IMR-90 (cell line): ENCODE results near the gene NELL1. TPM values are rescaled to one million over a fixed set of nuclear protein-coding genes. Genes with fewer than 3 reads are reported as not detected.

Experiments
- ATAC-seq: fragments of 200-7000 bp; cut with Tn5 transposase; 2 replicates; pipeline ENCODE4 v1.9.1; 2020; ENCODE audit warnings: low read depth, mild to moderate bottlenecking, moderate library complexity
- BruUV-seq: library from RNA; stranded (reverse); fragments of 400-500 nt; replicated peaks from 2 replicates; lab custom pipeline; 2021; lab: Mats Ljungman, UMichigan
- CTCF ChIA-PET: fragments of 300-600 bp; formaldehyde crosslinking; extraction: SDS; loops from one replicate; lab custom pipeline; 2021; ENCODE audit warnings: antibody characterized with exemption; lab: Yijun Ruan, JAX
- POLR2A ChIA-PET: fragments of 300-600 bp; sonication (Branson Sonifier 250); formaldehyde crosslinking; loops from one replicate; lab custom pipeline; 2022; ENCODE audit warnings: antibody characterized with exemption; ENCODE audit not compliant: unreplicated experiment; lab: Charles Lee
- DNase-seq: peaks from one replicate; pipeline ENCODE4 v3.0.0; 2013
- H2AFZ ChIP-seq: replicated peaks from 2 replicates; pipeline ENCODE3; 2013; ENCODE audit warnings: low read length, mild to moderate bottlenecking; ENCODE audit not compliant: poor library complexity
- H2AK5ac ChIP-seq: 2 replicates; pipeline ENCODE4 v1.6.1; 2013; ENCODE audit warnings: low read depth, low read length, inconsistent platforms
- H2AK9ac ChIP-seq: replicated peaks from 2 replicates; pipeline ENCODE3; 2013; ENCODE audit warnings: mild to moderate bottlenecking, low read depth, low read length, moderate library complexity; ENCODE audit not compliant: poor library complexity
- H2BK120ac ChIP-seq: 2 replicates; pipeline ENCODE4 v1.6.1; 2013; ENCODE audit warnings: low read depth, low read length, inconsistent platforms
- H2BK15ac ChIP-seq: 3 replicates; pipeline ENCODE4 v1.6.1; 2013; ENCODE audit warnings: low read depth, low read length, inconsistent platforms
- H2BK20ac ChIP-seq: 2 replicates; pipeline ENCODE4 v1.6.1; 2013; ENCODE audit warnings: low read depth, mild to moderate bottlenecking, inconsistent platforms, low read length, moderate library complexity
- H2BK5ac ChIP-seq: 2 replicates; pipeline ENCODE4 v1.6.1; 2013; ENCODE audit warnings: mild to moderate bottlenecking, low read depth, low read length, inconsistent platforms; ENCODE audit not compliant: poor library complexity, severe bottlenecking
- H3K14ac ChIP-seq: replicated peaks from 2 replicates; pipeline ENCODE4 v1.6.1; 2013; ENCODE audit warnings: low read depth, low read length, inconsistent platforms
- H3K18ac ChIP-seq: 2 replicates; pipeline ENCODE4 v1.6.1; 2013; ENCODE audit warnings: low read depth, low read length, control low read depth
- H3K23ac ChIP-seq: 2 replicates; pipeline ENCODE4 v1.6.1; 2013; ENCODE audit warnings: low read depth, low read length, inconsistent platforms
- H3K27ac ChIP-seq: 2 replicates; pipeline ENCODE4 v1.5.1; 2013; ENCODE audit warnings: mild to moderate bottlenecking, control low read depth, low read length; ENCODE audit not compliant: insufficient read depth
- H3K27me3 ChIP-seq: 2 replicates; pipeline ENCODE4 v1.6.1; 2013; ENCODE audit warnings: low read length; ENCODE audit not compliant: control insufficient read depth, insufficient read depth
- H3K36me3 ChIP-seq: 2 replicates; pipeline ENCODE4 v1.6.1; 2013; ENCODE audit warnings: low read length, mixed read lengths; ENCODE audit not compliant: control insufficient read depth, insufficient read depth
- H3K4ac ChIP-seq: 2 replicates; pipeline ENCODE4 v1.6.1; 2013; ENCODE audit warnings: low read depth, low read length, inconsistent platforms
- H3K4me1 ChIP-seq: 2 replicates; pipeline ENCODE4 v1.6.1; 2013; ENCODE audit warnings: low read length, mixed read lengths; ENCODE audit not compliant: control insufficient read depth, insufficient read depth
- H3K4me2 ChIP-seq: 2 replicates; pipeline ENCODE4 v1.6.1; 2013; ENCODE audit warnings: low read depth, mild to moderate bottlenecking, control low read depth, low read length, moderate library complexity
- H3K4me3 ChIP-seq: 2 replicates; pipeline ENCODE4 v1.5.1; 2013; ENCODE audit warnings: low read depth, mild to moderate bottlenecking, control low read depth, low read length, moderate library complexity; ENCODE audit not compliant: insufficient read depth
- H3K56ac ChIP-seq: 2 replicates; pipeline ENCODE4 v1.6.1; 2013; ENCODE audit warnings: low read length, inconsistent platforms; ENCODE audit not compliant: insufficient read depth; ENCODE audit errors: extremely low read depth
- H3K79me1 ChIP-seq, 2 experiments: 2 replicates each; pipeline ENCODE4 v1.6.1; 2013; ENCODE audit warnings: low read length in 2 of 2, inconsistent platforms in 1 of 2, low read depth in 1 of 2
- H3K9ac ChIP-seq: 2 replicates; pipeline ENCODE4 v1.6.1; 2013; ENCODE audit warnings: low read depth, low read length, control low read depth
- H3K9me1 ChIP-seq: 2 replicates; pipeline ENCODE4 v1.6.1; 2013; ENCODE audit warnings: low read length, inconsistent platforms; ENCODE audit not compliant: insufficient read depth
- H3K9me3 ChIP-seq: 2 replicates; pipeline ENCODE4 v1.6.1; 2013; ENCODE audit warnings: low read length; ENCODE audit not compliant: control insufficient read depth, insufficient read depth
- H4K20me1 ChIP-seq: 2 replicates; pipeline ENCODE4 v1.6.1; 2013; ENCODE audit warnings: low read length, inconsistent platforms; ENCODE audit not compliant: insufficient read depth
- H4K5ac ChIP-seq: 2 replicates; pipeline ENCODE4 v1.6.1; 2013; ENCODE audit warnings: mild to moderate bottlenecking, low read depth, low read length, control low read depth
- H4K8ac ChIP-seq, 2 experiments: 2 replicates each; pipeline ENCODE4 v1.6.1; 2013; ENCODE audit warnings: low read depth in 2 of 2, low read length in 2 of 2, control low read depth in 1 of 2, inconsistent platforms in 1 of 2
- H4K91ac ChIP-seq: 2 replicates; pipeline ENCODE4 v1.6.1; 2013; ENCODE audit warnings: low read depth, low read length, inconsistent platforms; ENCODE audit not compliant: insufficient read depth
- MAFK ChIP-seq: IDR thresholded peaks from 2 replicates; pipeline ENCODE4 v1.6.1; 2012; ENCODE audit warnings: low read depth, low read length, improper control_type of control experiment
- MXI1 ChIP-seq: IDR thresholded peaks from 2 replicates; pipeline ENCODE4 v1.6.1; 2012; ENCODE audit warnings: low read depth, mild to moderate bottlenecking, low read length, moderate library complexity, borderline replicate concordance
- POLR2A ChIP-seq: IDR thresholded peaks from 2 replicates; pipeline ENCODE4 v1.6.1; 2012; ENCODE audit warnings: mild to moderate bottlenecking, low read depth, low read length
- RAD21 ChIP-seq: IDR thresholded peaks from 2 replicates; pipeline ENCODE4 v1.6.1; 2012; ENCODE audit warnings: low read length, improper control_type of control experiment
- WGBS, 2 experiments: methylation state at CpG; one replicate each; pipeline versions ENCODE4 v1.1.5 to v1.1.7; 2013; ENCODE audit warnings: missing lambda C conversion rate in 2 of 2; ENCODE audit not compliant: insufficient read length in 1 of 2; ENCODE audit errors: extremely low coverage in 2 of 2; 5-methylcytosine and 5-hydroxymethylcytosine counted together
- dilution Hi-C: fragments of 300-500 bp; cut with HindIII; formaldehyde crosslinking; loops from one replicate; pipeline ENCODE4 v1.14.3; 2018; ENCODE audit warnings: low sequenced_read_pairs; ENCODE audit not compliant: unreplicated experiment
- in situ Hi-C: fragments of 300-500 bp; cut with MboI; formaldehyde crosslinking; loops from 3 replicates; pipeline ENCODE4 v1.14.3; 2019; ENCODE audit warnings: low sequenced_read_pairs, inconsistent platforms, mixed read lengths
- intact Hi-C: fragments of 100-400 bp; cut with micrococcal nuclease; formaldehyde crosslinking; loops from 2 replicates; pipeline ENCODE4 v1.10.0; 2022
- polyA plus RNA-seq, 3 experiments: library from polyadenylated mRNA; depleted of rRNA; stranded (reverse); fragments of >200 nt; gene quantifications; 2 replicates each; pipeline ENCODE4 v1.2.3, GENCODE V29; 2012; ENCODE audit warnings: low replicate concordance in 1 of 3
- total RNA-seq: library from RNA; depleted of rRNA; stranded (reverse); fragments of >200 nt; gene quantifications from 2 replicates; pipeline ENCODE4 v1.2.3, GENCODE V29; 2012
- TF ChIP-seq, protein P1 (sequence below): fragments of 150-350 bp; IDR thresholded peaks from 2 replicates; pipeline ENCODE4 v1.6.1; 2016; ENCODE audit warnings: low read depth, mild to moderate bottlenecking, low read length, moderate library complexity, borderline replicate concordance

Gene NELL1
- total and polyA plus RNA-seq, 2 of the 4 experiments (the other 2 are of a cell fraction): not detected

DNA sequence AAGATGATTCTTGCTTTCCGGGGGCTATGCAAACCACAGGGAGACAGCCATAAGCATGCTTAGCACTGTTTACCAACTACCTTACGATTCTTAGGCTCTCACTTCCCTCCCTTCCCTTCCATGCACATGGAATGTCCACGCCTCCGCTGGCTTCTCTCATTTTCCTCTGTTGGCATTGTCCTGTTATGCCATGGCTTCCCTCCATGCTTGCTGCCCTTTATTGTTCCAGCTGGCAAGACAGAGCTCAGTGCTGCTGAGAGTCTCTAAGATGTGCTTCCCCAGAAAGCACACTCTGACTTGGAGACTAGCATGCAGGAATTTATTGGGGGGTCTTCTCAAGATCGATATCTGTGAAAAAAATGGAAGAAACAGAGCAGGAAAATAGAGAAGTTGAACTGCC is 379.2 kb downstream of the NELL1 start:
- H4K8ac ChIP-seq: no peak overlapping the region
- dilution Hi-C loops (no loop called here), intact Hi-C loops (no loop called here), in situ Hi-C loops (no loop called here)
- H3K9me3 ChIP-seq: peaks cover 13% of the 10 kb centered on the region
- no peak for DNase-seq
- no peak overlapping the region for H3K56ac ChIP-seq
- no peak overlapping the region for H3K14ac ChIP-seq
- ChIA-PET CTCF (interaction anchor here (0.6 kb wide), 1 partner anchor 10 kb away, joined by 5 read pairs; no protein-coding TSS in a partner anchor), POLR2A (no interaction called here)
- H3K4ac ChIP-seq: no peak overlapping the region
- H3K18ac ChIP-seq: no peak overlapping the region
- no peaks in the 10 kb centered on the region for H3K27me3 ChIP-seq
- no peaks in the 10 kb centered on the region for H3K79me1 ChIP-seq
- H2BK120ac ChIP-seq: no peak overlapping the region
- no peak overlapping the region for H2BK5ac ChIP-seq
- no peak overlapping the region for H2AK9ac ChIP-seq
- H2BK20ac ChIP-seq: no peak overlapping the region
- H3K4me3 ChIP-seq: no peak overlapping the region
- no peak overlapping the region for H3K27ac ChIP-seq
- H2AFZ ChIP-seq: no peak overlapping the region
- H3K4me1 ChIP-seq: no peaks in the 10 kb centered on the region
- H4K20me1 ChIP-seq: no peaks in the 10 kb centered on the region
- H2AK5ac ChIP-seq: no peak overlapping the region
- no peaks in the 10 kb centered on the region for H3K9me1 ChIP-seq
- ATAC-seq: no peak
- H3K23ac ChIP-seq: no peak overlapping the region
- H3K9ac ChIP-seq: no peak overlapping the region
- H3K4me2 ChIP-seq: no peak overlapping the region
- H4K91ac ChIP-seq: no peak overlapping the region
- H4K5ac ChIP-seq: no peak overlapping the region
- WGBS, 2 experiments: 17% methylated on average over 1 of the region's 5 CpGs; no CpG with 5 or more reads in 1 of the 2 experiments
- TF ChIP-seq MXI1 (no peak), MAFK (no peak), POLR2A (no peak), RAD21 (no peak)
- TF ChIP-seq, protein P1, sequence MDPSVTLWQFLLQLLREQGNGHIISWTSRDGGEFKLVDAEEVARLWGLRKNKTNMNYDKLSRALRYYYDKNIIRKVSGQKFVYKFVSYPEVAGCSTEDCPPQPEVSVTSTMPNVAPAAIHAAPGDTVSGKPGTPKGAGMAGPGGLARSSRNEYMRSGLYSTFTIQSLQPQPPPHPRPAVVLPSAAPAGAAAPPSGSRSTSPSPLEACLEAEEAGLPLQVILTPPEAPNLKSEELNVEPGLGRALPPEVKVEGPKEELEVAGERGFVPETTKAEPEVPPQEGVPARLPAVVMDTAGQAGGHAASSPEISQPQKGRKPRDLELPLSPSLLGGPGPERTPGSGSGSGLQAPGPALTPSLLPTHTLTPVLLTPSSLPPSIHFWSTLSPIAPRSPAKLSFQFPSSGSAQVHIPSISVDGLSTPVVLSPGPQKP: no peak
- H3K36me3 ChIP-seq: no peaks in the 10 kb centered on the region
- BruUV-seq: no TSS peak
- H2BK15ac ChIP-seq: no peak overlapping the region
